ENCODE measurements around the gene DCLK1. TPM values are rescaled to one million over a fixed set of nuclear protein-coding genes. Genes with fewer than 3 reads are reported as not detected.

Gene DCLK1
- total RNA-seq, 6 experiments from 2014 or later: 0.07 to 0.12 (median 0.10) TPM; not detected in 2

- DNase-seq: no peak
- intact Hi-C loops (cut with DNase I): no loop called here
- Histone ChIP-seq H3K27ac (no peak overlapping the region), H3K4me1 (no peaks in the 10 kb centered on the region), H3K4me3 (no peak overlapping the region), H3K27me3 (no peaks in the 10 kb centered on the region), H3K9me3 (no peaks in the 10 kb centered on the region), H3K36me3 (no peaks in the 10 kb centered on the region)
- no peak for ATAC-seq
- TF ChIP-seq POLR2A (IDR thresholded peaks at IDR 0.05): no peak
- TF ChIP-seq, protein P1, sequence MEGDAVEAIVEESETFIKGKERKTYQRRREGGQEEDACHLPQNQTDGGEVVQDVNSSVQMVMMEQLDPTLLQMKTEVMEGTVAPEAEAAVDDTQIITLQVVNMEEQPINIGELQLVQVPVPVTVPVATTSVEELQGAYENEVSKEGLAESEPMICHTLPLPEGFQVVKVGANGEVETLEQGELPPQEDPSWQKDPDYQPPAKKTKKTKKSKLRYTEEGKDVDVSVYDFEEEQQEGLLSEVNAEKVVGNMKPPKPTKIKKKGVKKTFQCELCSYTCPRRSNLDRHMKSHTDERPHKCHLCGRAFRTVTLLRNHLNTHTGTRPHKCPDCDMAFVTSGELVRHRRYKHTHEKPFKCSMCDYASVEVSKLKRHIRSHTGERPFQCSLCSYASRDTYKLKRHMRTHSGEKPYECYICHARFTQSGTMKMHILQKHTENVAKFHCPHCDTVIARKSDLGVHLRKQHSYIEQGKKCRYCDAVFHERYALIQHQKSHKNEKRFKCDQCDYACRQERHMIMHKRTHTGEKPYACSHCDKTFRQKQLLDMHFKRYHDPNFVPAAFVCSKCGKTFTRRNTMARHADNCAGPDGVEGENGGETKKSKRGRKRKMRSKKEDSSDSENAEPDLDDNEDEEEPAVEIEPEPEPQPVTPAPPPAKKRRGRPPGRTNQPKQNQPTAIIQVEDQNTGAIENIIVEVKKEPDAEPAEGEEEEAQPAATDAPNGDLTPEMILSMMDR (IDR thresholded peaks at IDR 0.05): no peak
- WGBS (ENCODE audit: insufficient coverage, low coverage, low lambda C conversion rate, missing lambda C conversion rate): 37% methylated on average over 8 of the region's 8 CpGs
Measured at GRCh38 chr13:35909837-35910540, 221.2 kb downstream of the DCLK1 start.

DNA sequence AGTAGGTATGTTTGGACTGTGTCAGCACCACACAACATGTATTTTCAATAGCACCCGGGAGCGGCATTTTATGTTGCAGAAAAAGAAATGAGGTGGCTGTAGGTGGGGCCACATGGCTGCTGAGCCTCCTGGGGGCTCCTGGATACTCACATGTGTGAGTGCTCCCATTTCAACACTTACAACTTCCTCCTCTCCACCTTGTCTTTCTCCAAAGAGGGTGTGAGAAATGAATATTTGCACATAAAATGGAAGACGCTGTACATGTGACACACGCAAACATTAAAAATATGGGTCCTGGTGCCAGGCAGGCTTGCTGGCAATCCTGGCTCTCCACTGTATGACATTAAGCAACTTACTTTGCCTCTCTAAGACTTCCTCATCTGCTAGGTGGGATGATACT is 222.1 kb downstream of the DCLK1 start:
- H3K27me3 ChIP-seq: no peaks in the 10 kb centered on the region
- ATAC-seq: no peak
- TF ChIP-seq, protein P1 (IDR thresholded peaks at IDR 0.05): no peak
- TF ChIP-seq POLR2A (IDR thresholded peaks at IDR 0.05): no peak

DNA sequence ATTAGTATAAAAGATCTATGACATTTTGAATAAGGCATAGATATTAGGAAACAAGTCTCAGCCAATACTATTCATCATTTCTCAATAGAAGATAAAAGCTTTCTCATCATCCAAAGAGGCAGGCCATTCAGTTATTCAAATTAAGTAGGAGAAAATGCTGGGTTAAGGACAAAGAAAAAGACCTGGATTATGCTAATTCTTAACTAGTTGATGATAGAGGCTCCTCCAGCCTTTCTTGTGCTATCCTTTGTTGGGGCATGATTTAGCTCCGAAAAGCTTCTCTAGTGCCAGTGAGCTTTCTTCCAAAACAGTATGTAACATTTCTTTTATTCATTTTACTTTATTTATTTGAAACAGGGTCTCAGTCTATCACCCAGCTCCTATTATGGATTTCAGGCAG is 223.0 kb downstream of the DCLK1 start:
- no peak for ATAC-seq
- no peaks in the 10 kb centered on the region for H3K27me3 ChIP-seq
- H3K9me3 ChIP-seq: no peaks in the 10 kb centered on the region
- intact Hi-C loops (cut with DNase I): no loop called here
- WGBS (ENCODE audit: insufficient coverage, low coverage, low lambda C conversion rate, missing lambda C conversion rate): 88% methylated on average over 1 of the region's 1 CpG
- no peak overlapping the region for H3K4me3 ChIP-seq
- no peaks in the 10 kb centered on the region for H3K4me1 ChIP-seq
- H3K36me3 ChIP-seq: no peaks in the 10 kb centered on the region
- H3K27ac ChIP-seq: no peak overlapping the region
- no peak for DNase-seq
- no peak for TF ChIP-seq POLR2A (IDR thresholded peaks at IDR 0.05)
- TF ChIP-seq, protein P1 (IDR thresholded peaks at IDR 0.05): no peak

More for the DNA sequence above, 222.1 kb downstream of the DCLK1 start:
- no peak overlapping the region for H3K4me3 ChIP-seq
- WGBS (ENCODE audit: insufficient coverage, low coverage, low lambda C conversion rate, missing lambda C conversion rate): 54% methylated on average over 3 of the region's 4 CpGs
- no peaks in the 10 kb centered on the region for H3K9me3 ChIP-seq
- H3K36me3 ChIP-seq: no peaks in the 10 kb centered on the region
- no peaks in the 10 kb centered on the region for H3K4me1 ChIP-seq
- DNase-seq: no peak
- intact Hi-C loops (cut with DNase I): no loop called here
- H3K27ac ChIP-seq: no peak overlapping the region

GRCh38 chr13:35906636-35907035 is 224.5 kb downstream of the DCLK1 start:
- Histone ChIP-seq H3K4me1 (no peaks in the 10 kb centered on the region), H3K9me3 (no peaks in the 10 kb centered on the region), H3K36me3 (no peaks in the 10 kb centered on the region), H3K27ac (no peak overlapping the region), H3K4me3 (no peak overlapping the region), H3K27me3 (no peaks in the 10 kb centered on the region)
- ATAC-seq (no peak), DNase-seq (no peak)
- TF ChIP-seq POLR2A (IDR thresholded peaks at IDR 0.05): no peak
- TF ChIP-seq, protein P1 (IDR thresholded peaks at IDR 0.05): no peak
- intact Hi-C loops (cut with DNase I): no loop called here
- 67% methylated on average over 2 of the region's 4 CpGs for WGBS (ENCODE audit: insufficient coverage, low coverage, low lambda C conversion rate, missing lambda C conversion rate)

Data from right lobe of liver (tissue), 6 donors.